Panc1 (cell line): ENCODE measurements around the gene TBKBP1. TPM values are rescaled to one million over a fixed set of nuclear protein-coding genes. Genes with fewer than 3 reads are reported as not detected.

Experiments
- ATAC-seq: fragments of 200-7000 bp; cut with Tn5 transposase; 2 replicates; pipeline ENCODE4 v1.9.1; 2020; ENCODE audit warnings: mild to moderate bottlenecking, moderate library complexity
- BruUV-seq: library from RNA; stranded (reverse); fragments of 400-500 nt; replicated peaks from 2 replicates; lab custom pipeline; 2021; lab: Mats Ljungman, UMichigan
- CTCF ChIA-PET: fragments of 300-600 bp; sonication (Branson Sonifier 250); formaldehyde crosslinking; loops from one replicate; lab custom pipeline; 2022; ENCODE audit warnings: antibody characterized with exemption; lab: Charles Lee
- POLR2A ChIA-PET: fragments of 300-600 bp; sonication (Branson Sonifier 250); formaldehyde crosslinking; loops from one replicate; lab custom pipeline; 2022; ENCODE audit warnings: antibody characterized with exemption; lab: Charles Lee
- DNase-seq: peaks from one replicate; pipeline ENCODE4 v3.0.0-alpha.2; 2010; ENCODE audit warnings: low read depth, low spot score
- H3K27ac ChIP-seq: 2 replicates; pipeline ENCODE4 v1.5.1; 2011; ENCODE audit warnings: mild to moderate bottlenecking, low read length, inconsistent platforms
- H3K27me3 ChIP-seq: fragments of 200-500 bp; sonication (Bioruptor generic); 2 replicates; pipeline ENCODE4 v1.6.0; 2014; ENCODE audit warnings: low read length, inconsistent platforms; ENCODE audit not compliant: control insufficient read depth, insufficient read depth
- H3K36me3 ChIP-seq: fragments of 200-500 bp; sonication (Bioruptor generic); 2 replicates; pipeline ENCODE4 v1.5.1; 2014; ENCODE audit warnings: inconsistent platforms, mild to moderate bottlenecking, low read length, moderate library complexity; ENCODE audit not compliant: control insufficient read depth, insufficient read depth
- H3K4me1 ChIP-seq: 2 replicates; pipeline ENCODE4 v1.5.1; 2011; ENCODE audit warnings: inconsistent platforms, mild to moderate bottlenecking, low read length, moderate library complexity; ENCODE audit not compliant: control insufficient read depth, insufficient read depth
- H3K4me3 ChIP-seq, 2 experiments: 2 replicates each; pipeline ENCODE4 v1.5.1; 2011 to 2012; ENCODE audit warnings: low read depth in 2 of 2, low read length in 2 of 2, mild to moderate bottlenecking in 2 of 2, inconsistent platforms in 1 of 2, moderate library complexity in 1 of 2
- H3K9me3 ChIP-seq: fragments of 200-500 bp; sonication (Bioruptor generic); 2 replicates; pipeline ENCODE4 v1.5.1; 2014; ENCODE audit warnings: low read depth, mild to moderate bottlenecking, inconsistent platforms, low read length, moderate library complexity; ENCODE audit not compliant: control insufficient read depth, insufficient read depth
- SIN3A ChIP-seq: IDR thresholded peaks from 2 replicates; pipeline ENCODE4 v1.6.1; 2012; ENCODE audit warnings: low read depth, mild to moderate bottlenecking, low read length, moderate library complexity, borderline replicate concordance; ENCODE audit not compliant: insufficient read depth
- TCF7L2 ChIP-seq: IDR thresholded peaks from 2 replicates; pipeline ENCODE4 v1.6.1; 2011; ENCODE audit warnings: mild to moderate bottlenecking, low read depth, low read length, inconsistent platforms
- in situ Hi-C: cut with HindIII; loops from 2 replicates; pipeline ENCODE4 v1.10.0; 2016; ENCODE audit warnings: low sequenced_read_pairs, low pct_unique_long_range_greater_than_20kb
- intact Hi-C: fragments of 100-400 bp; cut with micrococcal nuclease; formaldehyde crosslinking; loops from one replicate; pipeline ENCODE4 v1.10.0; 2022; ENCODE audit not compliant: unreplicated experiment
- total RNA-seq: library from RNA; stranded (reverse); gene quantifications from one replicate; pipeline ENCODE4 v1.2.1, GENCODE V29; 2021; ENCODE audit not compliant: unreplicated experiment
- TF ChIP-seq, protein P1 (sequence below), 2 experiments: IDR thresholded peaks; 2 replicates each; pipeline ENCODE4 v1.6.1; 2011 to 2012; ENCODE audit warnings: low read depth in 2 of 2, control low read depth in 1 of 2, low read length in 1 of 2, mild to moderate bottlenecking in 1 of 2, moderate library complexity in 1 of 2; ENCODE audit not compliant: insufficient read depth in 1 of 2
- TF ChIP-seq, protein P2 (sequence below): fragments of 450-650 bp; IDR thresholded peaks from 2 replicates; pipeline ENCODE4 v1.5.1; 2017; ENCODE audit warnings: mild to moderate bottlenecking

TBKBP1 gene
- total RNA-seq, 1 experiment from 2014 or later: 12.0 TPM

DNA sequence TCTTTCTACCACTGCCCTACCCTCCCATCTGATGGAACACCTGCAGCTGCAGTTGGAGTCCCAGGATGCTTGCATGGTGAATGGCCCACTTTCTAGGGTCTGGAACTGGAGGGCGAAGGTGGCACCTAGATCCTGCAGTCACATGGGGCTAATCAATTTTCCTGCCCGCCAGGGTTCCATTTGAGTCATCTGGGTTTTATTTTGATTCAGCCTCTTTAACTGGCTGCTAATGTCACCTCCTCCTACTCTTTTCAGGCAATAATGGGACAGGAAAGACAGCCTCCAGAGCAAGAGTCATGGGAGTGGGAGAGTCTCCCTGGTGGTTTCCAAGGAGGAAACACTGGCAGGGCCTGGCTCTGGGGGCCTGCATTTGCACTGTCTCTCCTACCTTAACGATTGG is 3.8 kb upstream of the TBKBP1 start:
- POLR2A ChIA-PET: no interaction called here
- BruUV-seq: no TSS peak
- ATAC-seq (no peak), DNase-seq (no peak)
- CTCF ChIA-PET: no interaction called here
- no peak for TF ChIP-seq SIN3A
- TF ChIP-seq, protein P1, sequence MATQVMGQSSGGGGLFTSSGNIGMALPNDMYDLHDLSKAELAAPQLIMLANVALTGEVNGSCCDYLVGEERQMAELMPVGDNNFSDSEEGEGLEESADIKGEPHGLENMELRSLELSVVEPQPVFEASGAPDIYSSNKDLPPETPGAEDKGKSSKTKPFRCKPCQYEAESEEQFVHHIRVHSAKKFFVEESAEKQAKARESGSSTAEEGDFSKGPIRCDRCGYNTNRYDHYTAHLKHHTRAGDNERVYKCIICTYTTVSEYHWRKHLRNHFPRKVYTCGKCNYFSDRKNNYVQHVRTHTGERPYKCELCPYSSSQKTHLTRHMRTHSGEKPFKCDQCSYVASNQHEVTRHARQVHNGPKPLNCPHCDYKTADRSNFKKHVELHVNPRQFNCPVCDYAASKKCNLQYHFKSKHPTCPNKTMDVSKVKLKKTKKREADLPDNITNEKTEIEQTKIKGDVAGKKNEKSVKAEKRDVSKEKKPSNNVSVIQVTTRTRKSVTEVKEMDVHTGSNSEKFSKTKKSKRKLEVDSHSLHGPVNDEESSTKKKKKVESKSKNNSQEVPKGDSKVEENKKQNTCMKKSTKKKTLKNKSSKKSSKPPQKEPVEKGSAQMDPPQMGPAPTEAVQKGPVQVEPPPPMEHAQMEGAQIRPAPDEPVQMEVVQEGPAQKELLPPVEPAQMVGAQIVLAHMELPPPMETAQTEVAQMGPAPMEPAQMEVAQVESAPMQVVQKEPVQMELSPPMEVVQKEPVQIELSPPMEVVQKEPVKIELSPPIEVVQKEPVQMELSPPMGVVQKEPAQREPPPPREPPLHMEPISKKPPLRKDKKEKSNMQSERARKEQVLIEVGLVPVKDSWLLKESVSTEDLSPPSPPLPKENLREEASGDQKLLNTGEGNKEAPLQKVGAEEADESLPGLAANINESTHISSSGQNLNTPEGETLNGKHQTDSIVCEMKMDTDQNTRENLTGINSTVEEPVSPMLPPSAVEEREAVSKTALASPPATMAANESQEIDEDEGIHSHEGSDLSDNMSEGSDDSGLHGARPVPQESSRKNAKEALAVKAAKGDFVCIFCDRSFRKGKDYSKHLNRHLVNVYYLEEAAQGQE (IDR thresholded peaks at IDR 0.05; ENCODE audit: insufficient read depth in 1 of 2, low read depth in 2 of 2, low read length in 1 of 2): no peak
- no peak for TF ChIP-seq TCF7L2
- TF ChIP-seq, protein P2, sequence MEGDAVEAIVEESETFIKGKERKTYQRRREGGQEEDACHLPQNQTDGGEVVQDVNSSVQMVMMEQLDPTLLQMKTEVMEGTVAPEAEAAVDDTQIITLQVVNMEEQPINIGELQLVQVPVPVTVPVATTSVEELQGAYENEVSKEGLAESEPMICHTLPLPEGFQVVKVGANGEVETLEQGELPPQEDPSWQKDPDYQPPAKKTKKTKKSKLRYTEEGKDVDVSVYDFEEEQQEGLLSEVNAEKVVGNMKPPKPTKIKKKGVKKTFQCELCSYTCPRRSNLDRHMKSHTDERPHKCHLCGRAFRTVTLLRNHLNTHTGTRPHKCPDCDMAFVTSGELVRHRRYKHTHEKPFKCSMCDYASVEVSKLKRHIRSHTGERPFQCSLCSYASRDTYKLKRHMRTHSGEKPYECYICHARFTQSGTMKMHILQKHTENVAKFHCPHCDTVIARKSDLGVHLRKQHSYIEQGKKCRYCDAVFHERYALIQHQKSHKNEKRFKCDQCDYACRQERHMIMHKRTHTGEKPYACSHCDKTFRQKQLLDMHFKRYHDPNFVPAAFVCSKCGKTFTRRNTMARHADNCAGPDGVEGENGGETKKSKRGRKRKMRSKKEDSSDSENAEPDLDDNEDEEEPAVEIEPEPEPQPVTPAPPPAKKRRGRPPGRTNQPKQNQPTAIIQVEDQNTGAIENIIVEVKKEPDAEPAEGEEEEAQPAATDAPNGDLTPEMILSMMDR: no peak
- intact Hi-C loops (no loop called here), in situ Hi-C loops (no loop called here)
- Histone ChIP-seq H3K9me3 (no peaks in the 10 kb centered on the region), H3K4me1 (peaks cover 31% of the 10 kb centered on the region), H3K4me3 (no peak overlapping the region), H3K27me3 (no peaks in the 10 kb centered on the region), H3K36me3 (no peaks in the 10 kb centered on the region), H3K27ac (no peak overlapping the region)

DNA sequence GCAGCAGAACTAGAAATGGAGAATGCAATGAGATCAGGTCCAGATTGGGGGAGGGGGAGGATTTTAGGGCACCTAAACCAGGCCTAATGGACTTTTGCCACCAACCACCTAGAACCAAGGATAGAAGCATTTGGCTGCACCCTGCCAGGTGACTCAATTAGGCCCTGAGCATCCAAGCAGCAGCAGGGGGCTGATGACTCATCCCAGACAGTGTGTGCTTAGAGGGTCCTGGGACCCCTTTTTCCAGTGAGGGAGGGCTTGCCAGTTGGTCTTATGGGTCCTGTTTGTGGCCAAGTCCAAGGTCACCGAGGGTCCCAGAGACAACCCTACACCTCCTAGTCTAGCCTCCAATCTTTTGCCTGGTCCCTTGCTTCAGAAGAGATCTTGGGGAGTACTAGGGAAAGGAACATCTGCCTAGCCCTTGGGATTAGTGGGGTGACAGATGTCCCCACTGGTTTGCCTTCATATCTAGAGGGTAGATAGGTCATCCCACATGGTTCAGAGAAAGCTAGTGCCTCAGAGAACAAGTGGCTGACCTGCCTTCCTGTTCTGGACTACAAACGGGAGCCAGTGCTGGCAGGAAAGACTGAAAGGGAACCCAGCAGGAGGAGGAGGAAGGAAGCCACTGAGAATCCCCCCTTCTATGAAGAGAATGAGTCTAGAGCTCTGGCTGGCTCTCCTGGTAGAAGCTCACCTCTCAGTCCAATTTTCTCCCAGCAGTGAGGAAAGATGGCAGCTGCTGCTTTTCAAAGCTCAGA is 1.6 kb upstream of the TBKBP1 start:
- TF ChIP-seq, protein P2: no peak
- no peak for TF ChIP-seq SIN3A
- TF ChIP-seq, protein P1 (IDR thresholded peaks at IDR 0.05; ENCODE audit: insufficient read depth in 1 of 2, low read depth in 2 of 2, low read length in 1 of 2): no peak
- intact Hi-C loops: no loop called here
- ChIA-PET POLR2A (no interaction called here), CTCF (no interaction called here)
- no TSS peak for BruUV-seq
- H3K9me3 ChIP-seq: no peaks in the 10 kb centered on the region
- H3K27me3 ChIP-seq: no peaks in the 10 kb centered on the region
- DNase-seq: no peak
- no peak for ATAC-seq
- in situ Hi-C loops: no loop called here
- H3K4me1 ChIP-seq: peaks cover 15% of the 10 kb centered on the region
- H3K36me3 ChIP-seq: no peaks in the 10 kb centered on the region
- H3K27ac ChIP-seq: 0 out of 2 replicates have a peak overlapping the region, but pooled peaks have one; percentile 6
- no peak overlapping the region for H3K4me3 ChIP-seq
